Muscle layer of duodenum (tissue), 2 donors: ENCODE data around the gene P2RX4.
"Not testable (repeated sequence)": the region's sequence is repeated elsewhere in the genome, so short reads cannot be mapped to it uniquely, and the experiment has no call there.

Source experiments
- H3K27ac ChIP-seq: one replicate; pipeline ENCODE4 v1.7.0; 2013; ENCODE audit warnings: mild to moderate bottlenecking, low read length
- H3K27me3 ChIP-seq: one replicate; pipeline ENCODE4 v1.7.0; 2013; ENCODE audit warnings: low read depth, mild to moderate bottlenecking, control low read depth, low read length
- H3K36me3 ChIP-seq, 2 donors: one replicate each; pipeline ENCODE4 v1.7.0; 2013; ENCODE audit warnings: low read length in 2 of 2, control low read depth in 1 of 2, mild to moderate bottlenecking in 1 of 2; ENCODE audit not compliant: insufficient read depth in 2 of 2, control insufficient read depth in 1 of 2
- H3K4me1 ChIP-seq, 2 donors: one replicate each; pipeline ENCODE4 v1.7.0; 2013; ENCODE audit warnings: low read length in 2 of 2, mild to moderate bottlenecking in 2 of 2, control low read depth in 1 of 2, moderate library complexity in 1 of 2; ENCODE audit not compliant: insufficient read depth in 2 of 2, control insufficient read depth in 1 of 2
- H3K4me3 ChIP-seq, 2 donors: one replicate each; pipeline ENCODE4 v1.7.0; 2013; ENCODE audit warnings: low read length in 2 of 2, low read depth in 1 of 2, mild to moderate bottlenecking in 1 of 2
- H3K9me3 ChIP-seq, 2 donors: one replicate each; pipeline ENCODE4 v1.7.0; 2013; ENCODE audit warnings: low read length in 2 of 2, control low read depth in 1 of 2, mild to moderate bottlenecking in 1 of 2; ENCODE audit not compliant: control insufficient read depth in 1 of 2
- donor health status: healthy.

The P2RX4 gene

DNA sequence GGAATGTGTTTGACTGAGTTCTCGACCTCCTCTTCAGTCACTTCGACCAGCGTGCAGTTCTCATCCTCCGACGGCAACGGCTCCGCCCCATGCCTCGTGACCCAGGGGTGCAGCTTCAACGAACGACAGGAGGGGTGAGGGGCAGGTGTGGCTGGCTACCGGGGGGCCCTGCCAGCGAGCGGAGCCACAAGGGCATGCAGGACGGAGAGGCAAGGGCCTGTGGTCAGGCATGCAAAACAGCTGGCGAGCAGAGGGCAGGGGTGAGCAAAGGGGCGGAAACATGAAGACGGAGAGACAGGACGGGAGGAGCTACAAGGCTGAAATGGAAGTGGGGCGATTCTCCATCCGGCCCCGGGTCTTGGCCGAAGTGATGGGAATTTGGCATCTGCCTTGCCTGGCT lies 38.7 kb downstream of the P2RX4 start:
- H3K4me1 ChIP-seq: no peaks in the 10 kb centered on the region
- no peaks in the 10 kb centered on the region for H3K9me3 ChIP-seq
- H3K27ac ChIP-seq: no peak overlapping the region
- H3K27me3 ChIP-seq: no peaks in the 10 kb centered on the region
- H3K36me3 ChIP-seq: peaks cover 53 to 82% of the 10 kb centered on the region in 2 donors
- H3K4me3 ChIP-seq: no peak overlapping the region

DNA sequence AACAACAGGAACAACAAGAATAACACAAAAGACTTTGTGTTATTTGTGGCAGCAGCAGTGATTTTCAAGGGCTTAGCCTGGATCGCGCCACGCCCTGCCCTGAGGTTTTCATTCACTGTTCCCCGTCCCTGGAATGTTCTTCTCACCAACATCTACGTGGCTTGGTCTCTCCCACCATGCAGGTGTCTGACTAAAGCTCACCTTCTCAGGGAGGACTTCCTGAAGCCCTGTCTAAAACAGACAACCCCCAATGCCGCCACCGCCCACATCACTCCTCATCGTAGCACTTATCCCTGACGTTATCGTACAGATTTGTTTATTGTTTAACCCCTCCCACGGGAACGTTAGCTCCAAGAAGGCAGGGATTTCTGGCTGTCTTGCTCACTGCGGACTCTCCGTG lies 40.4 kb downstream of the P2RX4 start:
- Histone ChIP-seq H3K9me3 (no peaks in the 10 kb centered on the region), H3K4me1 (no peaks in the 10 kb centered on the region), H3K27me3 (no peaks in the 10 kb centered on the region), H3K36me3 (peaks cover 51 to 79% of the 10 kb centered on the region in 2 donors), H3K4me3 (no peak overlapping the region), H3K27ac (no peak overlapping the region)

DNA sequence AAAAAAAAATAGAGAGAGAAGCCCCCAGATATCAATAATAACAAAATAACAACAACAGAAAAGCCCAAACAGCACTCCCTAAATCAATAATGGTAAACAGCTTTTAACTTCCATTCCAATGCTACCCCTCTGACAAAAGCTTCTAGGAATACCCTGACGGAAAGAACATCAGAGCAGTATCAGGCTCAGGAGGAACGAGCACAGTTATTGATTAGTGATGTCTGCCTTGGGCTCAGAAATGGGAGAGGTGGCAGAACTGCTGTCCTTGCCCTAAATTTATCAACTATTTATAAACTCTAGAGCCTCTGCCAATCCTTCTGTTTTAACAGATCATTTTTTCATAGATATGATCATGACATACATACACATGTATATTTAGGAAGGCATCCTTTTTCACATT lies 41.9 kb downstream of the P2RX4 start:
- Histone ChIP-seq H3K27me3 (no peaks in the 10 kb centered on the region), H3K4me1 (no peaks in the 10 kb centered on the region), H3K4me3 (no peak overlapping the region), H3K27ac (no peak overlapping the region), H3K9me3 (no peaks in the 10 kb centered on the region), H3K36me3 (peaks cover 54 to 92% of the 10 kb centered on the region in 2 donors)

DNA sequence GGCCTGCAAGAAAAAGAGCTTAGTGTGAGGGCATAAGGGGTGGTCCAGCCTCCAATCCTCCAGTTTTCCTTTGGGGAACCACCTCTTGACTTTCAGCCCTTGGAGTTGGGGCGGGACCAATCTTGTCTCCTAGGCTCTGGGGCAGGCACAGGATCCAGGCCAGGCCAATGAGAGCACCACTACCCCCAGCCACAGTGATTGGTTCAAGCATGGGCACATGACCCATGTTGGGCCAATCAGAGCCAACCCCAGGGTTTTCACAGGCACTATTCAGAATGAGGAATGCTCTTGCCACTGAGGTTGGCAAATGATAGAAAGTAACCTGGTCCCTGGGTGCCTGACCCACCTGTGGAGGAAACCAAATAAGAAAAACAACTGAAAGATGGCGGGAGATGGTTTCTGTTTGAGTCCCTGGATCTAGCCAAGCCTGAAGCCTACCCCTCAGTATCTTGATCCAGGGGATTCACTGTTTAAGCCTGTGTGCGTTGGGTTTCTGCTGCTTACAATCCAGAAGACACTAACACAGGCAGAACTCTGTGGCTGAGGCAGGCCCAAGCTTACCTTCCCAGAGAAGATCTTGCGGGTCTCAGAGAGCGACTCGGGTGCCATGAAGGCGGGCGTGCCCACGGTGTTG lies 42.9 kb downstream of the P2RX4 start:
- no peaks in the 10 kb centered on the region for H3K4me1 ChIP-seq
- no peak overlapping the region for H3K27ac ChIP-seq
- no peak overlapping the region for H3K4me3 ChIP-seq
- H3K36me3 ChIP-seq: peaks cover 54 to 88% of the 10 kb centered on the region in 2 donors
- H3K27me3 ChIP-seq: no peaks in the 10 kb centered on the region
- no peaks in the 10 kb centered on the region for H3K9me3 ChIP-seq

DNA sequence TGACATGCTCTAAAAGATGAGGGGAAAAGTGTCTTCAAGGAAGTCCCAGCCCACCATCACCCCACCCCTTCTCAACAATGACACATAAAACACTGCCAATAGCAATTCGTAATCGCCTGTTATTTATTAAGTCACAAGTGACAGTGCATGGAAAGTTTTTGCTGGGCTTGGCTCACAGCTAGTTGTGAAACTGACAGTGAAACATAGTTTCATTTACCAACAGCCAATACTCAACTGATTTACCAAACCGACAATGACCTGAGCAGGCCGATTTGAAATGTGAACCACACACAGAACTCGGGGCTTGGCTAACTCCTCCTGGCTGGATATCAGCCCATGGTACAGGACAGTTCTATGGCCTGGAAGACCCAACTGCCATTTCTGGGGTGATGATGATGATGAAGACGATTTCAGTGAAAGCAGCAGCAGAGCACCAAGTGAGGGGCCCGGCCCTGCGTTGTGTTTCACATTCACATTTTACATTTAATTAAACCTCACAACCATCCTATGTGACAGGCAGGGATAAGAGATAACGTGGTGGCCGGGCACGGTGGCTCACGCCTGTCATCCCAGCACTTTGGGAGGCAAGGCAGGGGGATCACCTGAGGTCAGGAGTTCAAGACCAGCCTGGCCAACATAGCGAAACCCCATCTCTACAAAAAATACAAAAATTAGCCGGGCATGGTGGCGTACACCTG lies 43.9 kb downstream of the P2RX4 start:
- H3K36me3 ChIP-seq: peaks cover 44 to 80% of the 10 kb centered on the region in 2 donors
- H3K4me3 ChIP-seq: no peak overlapping the region
- H3K27ac ChIP-seq: no peak overlapping the region
- no peaks in the 10 kb centered on the region for H3K4me1 ChIP-seq
- H3K9me3 ChIP-seq: no peaks in the 10 kb centered on the region
- no peaks in the 10 kb centered on the region for H3K27me3 ChIP-seq

DNA sequence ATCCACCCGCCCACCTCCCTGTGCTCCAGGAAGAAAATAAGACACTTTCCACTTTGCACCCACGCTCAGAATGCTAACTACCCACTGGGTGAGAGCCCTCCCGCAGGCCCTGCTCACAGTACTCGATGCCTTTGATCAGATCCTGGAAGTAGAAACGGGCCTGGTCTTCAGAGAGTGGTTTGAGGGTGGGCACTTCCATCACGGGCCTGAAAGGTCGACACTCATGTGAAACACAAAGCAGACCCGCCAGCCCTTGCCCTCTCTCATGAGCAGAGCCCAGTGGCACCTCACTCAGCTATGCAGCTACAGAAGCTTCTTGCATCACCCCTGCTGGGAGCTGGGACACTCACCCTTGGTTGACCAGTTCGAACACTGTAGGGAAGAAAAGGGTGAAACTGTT lies 45.5 kb downstream of the P2RX4 start:
- H3K27me3 ChIP-seq: no peaks in the 10 kb centered on the region
- no peaks in the 10 kb centered on the region for H3K9me3 ChIP-seq
- H3K36me3 ChIP-seq: peaks cover 38 to 80% of the 10 kb centered on the region in 2 donors
- H3K4me3 ChIP-seq: no peak overlapping the region
- no peak overlapping the region for H3K27ac ChIP-seq
- H3K4me1 ChIP-seq: no peaks in the 10 kb centered on the region

DNA sequence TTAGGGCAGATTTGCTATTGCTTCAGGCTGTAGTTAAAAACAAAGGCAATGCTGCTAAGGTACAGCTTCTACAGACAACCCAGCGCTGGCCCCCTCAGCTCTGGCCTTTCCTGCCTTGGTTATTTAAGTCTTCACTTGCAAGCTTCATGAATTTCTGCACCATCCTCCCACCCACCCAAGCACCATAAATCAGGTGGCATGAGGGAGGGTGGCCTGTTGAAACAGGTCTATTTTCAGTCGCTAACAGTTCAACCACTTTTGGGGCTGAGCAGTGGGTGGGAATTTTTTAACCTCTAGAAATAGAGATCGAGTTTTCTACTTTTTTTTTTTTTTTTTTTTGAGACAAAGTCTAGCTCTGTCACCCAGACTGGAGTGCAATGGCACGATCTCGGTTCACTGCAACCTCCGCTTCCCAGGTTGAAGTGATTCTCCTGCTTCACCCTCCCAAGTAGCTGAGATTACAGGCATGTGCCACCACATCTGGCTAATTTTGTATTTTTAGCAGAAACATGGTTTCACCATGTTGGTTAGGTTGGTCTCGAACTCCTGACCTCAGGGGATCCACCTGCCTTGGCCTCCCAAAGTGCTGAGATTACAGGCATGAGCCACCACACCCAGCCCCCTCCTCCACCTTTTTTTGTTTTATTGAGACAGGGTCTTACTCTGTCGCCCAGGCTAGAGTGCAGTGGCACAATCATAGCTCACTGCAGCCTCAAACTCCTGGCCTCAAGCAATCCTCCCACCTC lies 47.9 kb downstream of the P2RX4 start:
- not testable (repeated sequence) for H3K4me3 ChIP-seq, H3K4me1 ChIP-seq, H3K27me3 ChIP-seq, H3K9me3 ChIP-seq, H3K27ac ChIP-seq
- H3K36me3 ChIP-seq: peaks cover 35 to 79% of the 10 kb centered on the region in 2 donors

DNA sequence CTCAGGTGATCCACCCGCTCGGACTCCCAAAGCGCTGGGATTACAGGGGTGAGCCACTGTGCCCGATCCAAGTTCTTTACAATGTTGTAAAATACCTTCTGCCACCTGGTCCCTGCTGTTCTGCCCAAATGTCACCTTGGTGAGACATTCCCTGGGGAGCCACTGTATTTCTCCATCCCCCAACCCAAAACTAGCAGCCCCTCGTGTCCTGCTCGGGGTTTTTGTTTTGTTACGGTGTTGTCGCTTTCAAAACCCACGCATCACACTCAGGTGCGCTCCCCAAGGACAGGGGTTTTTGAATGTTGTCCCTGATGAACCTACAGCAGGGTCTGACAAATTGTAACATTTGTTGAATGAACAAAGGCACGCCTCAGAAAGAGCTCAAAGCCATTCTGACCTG lies 49.1 kb downstream of the P2RX4 start:
- Histone ChIP-seq H3K9me3 (no peaks in the 10 kb centered on the region), H3K27ac (no peak overlapping the region), H3K4me3 (no peak overlapping the region), H3K4me1 (no peaks in the 10 kb centered on the region), H3K36me3 (peaks cover 34 to 78% of the 10 kb centered on the region in 2 donors), H3K27me3 (no peaks in the 10 kb centered on the region)

DNA sequence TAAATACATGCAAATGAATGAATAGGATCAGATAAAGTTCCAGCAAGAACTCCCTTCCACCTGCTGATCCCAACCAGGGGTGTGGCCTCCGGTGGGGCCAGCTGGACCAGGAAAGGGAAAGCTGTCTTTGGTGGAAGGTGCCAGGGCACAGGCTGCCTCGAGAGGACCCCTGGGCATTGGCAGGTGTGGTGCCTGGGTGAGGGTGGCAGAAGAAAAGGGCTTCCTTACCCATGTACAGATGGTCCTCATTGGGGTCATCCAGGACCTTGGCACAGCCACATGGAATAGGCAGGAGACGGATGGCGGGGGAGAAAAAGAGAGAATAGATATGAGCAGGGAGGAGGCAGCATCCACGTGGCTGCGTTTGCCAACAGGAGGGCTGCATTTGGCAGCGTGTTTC lies 50.2 kb downstream of the P2RX4 start:
- Histone ChIP-seq H3K9me3 (no peaks in the 10 kb centered on the region), H3K4me1 (no peaks in the 10 kb centered on the region), H3K27me3 (no peaks in the 10 kb centered on the region), H3K27ac (no peak overlapping the region), H3K4me3 (no peak overlapping the region), H3K36me3 (peaks cover 34 to 76% of the 10 kb centered on the region in 2 donors)

DNA sequence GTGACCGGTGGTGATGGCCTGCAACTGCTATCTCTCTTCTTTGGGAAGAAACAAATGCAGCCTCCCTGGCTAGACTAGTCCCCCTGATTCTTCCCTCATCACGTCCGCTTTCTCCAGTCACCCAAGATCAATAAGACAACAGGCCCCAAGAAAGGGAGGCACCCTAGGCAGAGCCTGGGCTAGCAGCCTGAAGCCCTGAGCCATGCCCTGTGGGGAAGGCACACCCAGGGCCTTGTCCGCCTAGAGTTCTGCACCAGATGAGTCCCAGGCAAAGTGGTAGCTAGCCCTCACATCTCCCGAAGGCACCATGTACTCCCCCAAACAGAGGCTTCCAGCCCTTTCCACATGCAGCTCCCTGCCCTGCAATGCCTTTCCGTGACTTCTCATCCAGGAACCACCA lies 51.5 kb downstream of the P2RX4 start:
- H3K27ac ChIP-seq: no peak overlapping the region
- no peaks in the 10 kb centered on the region for H3K27me3 ChIP-seq
- peaks cover 29 to 75% of the 10 kb centered on the region in 2 donors for H3K36me3 ChIP-seq
- H3K9me3 ChIP-seq: no peaks in the 10 kb centered on the region
- no peaks in the 10 kb centered on the region for H3K4me1 ChIP-seq
- no peak overlapping the region for H3K4me3 ChIP-seq

DNA sequence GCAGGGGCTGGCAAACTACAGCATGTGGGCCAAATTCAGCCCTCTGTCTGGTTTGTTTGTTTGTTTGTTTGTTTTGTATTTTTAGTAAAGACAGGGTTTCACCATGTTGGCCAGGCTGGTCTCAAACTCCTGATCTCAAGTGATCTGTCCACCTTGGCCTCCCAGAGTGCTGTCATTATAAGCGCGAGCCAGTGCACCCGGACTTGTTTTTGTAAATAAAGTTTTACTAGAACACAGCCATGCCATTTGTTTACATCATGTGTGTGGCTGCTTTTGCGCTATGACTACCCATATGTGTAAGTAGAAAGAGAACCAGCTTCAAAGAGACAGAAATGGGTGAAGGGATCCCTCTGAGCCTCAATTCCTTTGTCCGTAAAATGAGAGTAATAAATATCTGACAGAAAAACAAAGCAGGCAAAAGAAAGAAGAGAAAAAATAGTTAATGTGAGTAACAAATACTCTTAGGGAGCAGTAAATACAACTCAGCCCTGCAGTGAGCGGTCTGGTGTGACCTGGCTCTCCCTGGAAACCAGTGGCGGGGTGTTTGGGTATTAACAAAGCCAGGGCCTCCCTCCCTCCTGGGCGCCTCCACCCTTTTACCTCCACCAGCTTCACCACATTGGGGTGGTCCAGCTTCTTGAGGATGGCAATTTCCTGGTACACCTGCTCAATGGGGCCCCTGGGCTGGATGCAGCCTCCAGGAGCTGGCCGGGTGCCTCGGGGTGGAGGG lies 53.4 kb downstream of the P2RX4 start:
- Histone ChIP-seq H3K4me3 (no peak overlapping the region), H3K36me3 (peaks cover 21 to 67% of the 10 kb centered on the region in 2 donors), H3K27ac (no peak overlapping the region)

More for the DNA sequence above, 53.4 kb downstream of the P2RX4 start:
- H3K27me3 ChIP-seq: no peaks in the 10 kb centered on the region
- no peaks in the 10 kb centered on the region for H3K4me1 ChIP-seq
- H3K9me3 ChIP-seq: no peaks in the 10 kb centered on the region
